Adrenal gland (tissue), 12 donors: ENCODE data around the gene TP53I11. TPM values are rescaled to one million over a fixed set of nuclear protein-coding genes. Genes with fewer than 3 reads are reported as not detected.

Experiments
- DNase-seq, 7 donors: peaks; one replicate each; pipeline ENCODE4 v3.0.0-alpha.2; 2019 to 2020
- H3K27ac ChIP-seq, 5 donors: fragments of 200-600 bp; sonication (generic) in 4 of 5; 1 replicate in 3 of 5; 2 replicates in 2 of 5; pipeline versions ENCODE4 v1.5.1 to v1.8.0; 2016 to 2020; ENCODE audit warnings: mild to moderate bottlenecking in 1 of 5
- H3K27me3 ChIP-seq: fragments of 200-600 bp; 2 replicates; pipeline ENCODE4 v1.8.0; 2021
- H3K36me3 ChIP-seq, 2 donors: fragments of 200-600 bp; replicated peaks in 1 of 2; 1 replicate in 1 of 2; 2 replicates in 1 of 2; pipeline versions ENCODE4 v1.5.1 to v1.8.0; 2018 to 2022
- H3K4me1 ChIP-seq, 2 donors: fragments of 200-600 bp; replicated peaks in 1 of 2; 1 replicate in 1 of 2; 2 replicates in 1 of 2; pipeline versions ENCODE4 v1.5.1 to v1.8.0; 2018 to 2021
- H3K4me3 ChIP-seq, 4 donors: fragments of 200-600 bp; sonication (generic) in 3 of 4; one replicate each; pipeline ENCODE4 v1.5.1; 2016 to 2018
- H3K9me3 ChIP-seq, 3 donors: fragments of 200-600 bp; sonication (generic) in 1 of 3; replicated peaks in 1 of 3; 1 replicate in 2 of 3; 2 replicates in 1 of 3; pipeline versions ENCODE4 v1.5.1 to v1.8.0; 2016 to 2021
- CTCF ChIP-seq, 6 experiments: fragments of 450-650 bp in 4 of 6; fragments of 200-600 bp in 2 of 6; sonication (generic) in 1 of 6; IDR thresholded peaks; 1 replicate in 5 of 6; 2 replicates in 1 of 6; pipeline versions ENCODE4 v1.5.1 to v1.8.0; 2016 to 2021; ENCODE audit warnings: antibody characterized with exemption in 6 of 6, mild to moderate bottlenecking in 2 of 6, moderate library complexity in 1 of 6
- POLR2A ChIP-seq, 2 donors: fragments of 450-650 bp; IDR thresholded peaks; one replicate each; pipeline ENCODE4 v1.6.1; 2017; ENCODE audit warnings: antibody characterized with exemption in 2 of 2, mild to moderate bottlenecking in 2 of 2, moderate library complexity in 1 of 2
- WGBS, 4 donors: extraction: QIAGEN DNeasy Blood & Tissue Kit in 2 of 4; methylation state at CpG; one replicate each; pipeline versions ENCODE4 v1.1.5 to v1.1.7; 2013 to 2017; 5-methylcytosine and 5-hydroxymethylcytosine counted together
- intact Hi-C, 2 donors: fragments of 100-400 bp; cut with DNase I; formaldehyde crosslinking; loops; one replicate each; pipeline versions ENCODE4 v1.14.1 to v1.15.0; 2022 to 2023
- polyA plus RNA-seq, 3 donors: library from polyadenylated mRNA; stranded (reverse); fragments of 200-250 nt in 2 of 3; fragments of 350-450 nt in 1 of 3; fragmentation: Illumina TruSeq in 1 of 3; extraction: RNeasy Lipid Tissue Mini Kit (QIAGEN cat#74804) in 1 of 3; gene quantifications; one replicate each; pipeline ENCODE4 v1.2.3, GENCODE V29; 2013 to 2014
- total RNA-seq, 9 donors: library from RNA; depleted of rRNA in 4 of 9; stranded (reverse); fragments of >200 nt in 4 of 9; fragments of 120-200 nt in 1 of 9; fragmentation: NEBNext Ultra II Directional in 1 of 9; extraction: Animal tissue kit (Norgen Biotek cat#: 25700) in 1 of 9; gene quantifications; one replicate each; pipeline versions ENCODE4 v1.1.0 to v1.2.4, GENCODE V29; 2013 to 2023
- donor health status: healthy with polysubstance abuse.
- donor health status: Bipolar disorder and iron deficiency.
- donor health status: DM: yes; HTN: yes; CAD: no.
- donor health status: DM: no; HTN: no; CAD: no.
- donor health status: DM: no; HTN: no; CAD: no.
- donor health status: DM: yes; HTN: yes; CAD: no.

Gene TP53I11
- total and polyA plus RNA-seq, 12 donors = 3.5 to 55.7 (median 31.0) TPM

GRCh38 chr11:44939673-44940395 lies 10.8 kb downstream of the TP53I11 start:
- intact Hi-C loops = no loop called here
- H3K4me1 ChIP-seq = no peaks in the 10 kb centered on the region
- no peaks in the 10 kb centered on the region for H3K27me3 ChIP-seq
- no peak overlapping the region for H3K4me3 ChIP-seq
- no peaks in the 10 kb centered on the region for H3K36me3 ChIP-seq
- 68 to 83% (median 72%) methylated on average over 11 to 22 of the region's 22 CpGs for WGBS, 4 donors
- peak overlapping the region in 1 of 5 donors; percentile 10 for H3K27ac ChIP-seq
- DNase-seq = no peak
- H3K9me3 ChIP-seq = no peaks in the 10 kb centered on the region
- TF ChIP-seq CTCF (IDR thresholded peaks at IDR 0.05) = peak in 2 of 6 experiments; percentile 16 to 19
- TF ChIP-seq POLR2A (IDR thresholded peaks at IDR 0.05) = no peak

GRCh38 chr11:44938066-44938691 lies 12.5 kb downstream of the TP53I11 start:
- Histone ChIP-seq H3K27ac (no peak overlapping the region), H3K4me1 (no peaks in the 10 kb centered on the region), H3K9me3 (no peaks in the 10 kb centered on the region), H3K36me3 (no peaks in the 10 kb centered on the region), H3K4me3 (no peak overlapping the region), H3K27me3 (no peaks in the 10 kb centered on the region)
- intact Hi-C loops = no loop called here
- no peak for DNase-seq
- 79 to 83% (median 80%) methylated on average over 15 to 19 of the region's 19 CpGs for WGBS, 4 donors
- TF ChIP-seq CTCF (IDR thresholded peaks at IDR 0.05) = no peak
- TF ChIP-seq POLR2A (IDR thresholded peaks at IDR 0.05) = no peak

GRCh38 chr11:44936951-44937543 lies 13.6 kb downstream of the TP53I11 start:
- no peak for DNase-seq
- H3K9me3 ChIP-seq = no peaks in the 10 kb centered on the region
- no peaks in the 10 kb centered on the region for H3K36me3 ChIP-seq
- H3K27me3 ChIP-seq = no peaks in the 10 kb centered on the region
- H3K4me1 ChIP-seq = no peaks in the 10 kb centered on the region
- 55 to 65% (median 59%) methylated on average over 9 to 12 of the region's 12 CpGs for WGBS, 4 donors
- H3K4me3 ChIP-seq = no peak overlapping the region
- intact Hi-C loops = loop anchor here (2.0 kb wide), 2 partner anchors 166 to 168 kb away; no protein-coding TSS in a partner anchor
- TF ChIP-seq POLR2A (IDR thresholded peaks at IDR 0.05) (no peak), CTCF (IDR thresholded peaks at IDR 0.05) (no peak)
- H3K27ac ChIP-seq = no peak overlapping the region

- no peaks in the 10 kb centered on the region for H3K9me3 ChIP-seq
- H3K27me3 ChIP-seq = no peaks in the 10 kb centered on the region
- H3K4me1 ChIP-seq = no peaks in the 10 kb centered on the region
- H3K4me3 ChIP-seq = no peak overlapping the region
- peak; percentile 89 to 98 (median 96) for TF ChIP-seq CTCF (IDR thresholded peaks at IDR 0.05)
- no peak for TF ChIP-seq POLR2A (IDR thresholded peaks at IDR 0.05)
- WGBS, 4 donors = 14 to 32% (median 19%) methylated on average over 9 to 20 of the region's 20 CpGs
- intact Hi-C loops = loop anchor here (2.0 kb wide), 2 partner anchors 166 to 168 kb away; no protein-coding TSS in a partner anchor
- DNase-seq = peak; percentile 76 to 95 (median 86)
- H3K27ac ChIP-seq = no peak overlapping the region
- no peaks in the 10 kb centered on the region for H3K36me3 ChIP-seq
Measured at GRCh38 chr11:44936525-44936924, 14.2 kb downstream of the TP53I11 start.
